Nephron progenitor cell (in vitro differentiated cells): ENCODE measurements around the gene FANCD2OS.
"Not testable (repeated sequence)": the region's sequence is repeated elsewhere in the genome, so short reads cannot be mapped to it uniquely, and the experiment has no call there.

Source experiments
- DNase-seq: peaks from one replicate; pipeline ENCODE4 v3.0.0; 2021
- H3K27ac Mint-ChIP-seq: 2 replicates; pipeline ENCODE4 v1.8.0; 2021; ENCODE audit warnings: mild to moderate bottlenecking, moderate library complexity, mixed read lengths
- H3K27me3 Mint-ChIP-seq: 2 replicates; pipeline ENCODE4 v1.8.0; 2021; ENCODE audit warnings: mild to moderate bottlenecking, low read depth, mixed read lengths; ENCODE audit not compliant: poor library complexity
- H3K36me3 Mint-ChIP-seq: 2 replicates; pipeline ENCODE4 v1.8.0; 2021; ENCODE audit warnings: low read depth, mixed read lengths
- H3K4me1 Mint-ChIP-seq: 2 replicates; pipeline ENCODE4 v1.8.0; 2021; ENCODE audit warnings: mixed read lengths
- H3K4me3 Mint-ChIP-seq: 2 replicates; pipeline ENCODE4 v1.8.0; 2021; ENCODE audit warnings: mild to moderate bottlenecking, moderate library complexity, mixed read lengths
- H3K9me3 Mint-ChIP-seq: 2 replicates; pipeline ENCODE4 v1.8.0; 2021; ENCODE audit warnings: mild to moderate bottlenecking, moderate library complexity, mixed read lengths
- TF ChIP-seq, protein P1 (sequence below): fragments of 200-600 bp; sonication (generic); IDR thresholded peaks from 2 replicates; pipeline ENCODE4 v1.5.0; 2021; ENCODE audit warnings: antibody characterized with exemption

FANCD2OS gene

DNA sequence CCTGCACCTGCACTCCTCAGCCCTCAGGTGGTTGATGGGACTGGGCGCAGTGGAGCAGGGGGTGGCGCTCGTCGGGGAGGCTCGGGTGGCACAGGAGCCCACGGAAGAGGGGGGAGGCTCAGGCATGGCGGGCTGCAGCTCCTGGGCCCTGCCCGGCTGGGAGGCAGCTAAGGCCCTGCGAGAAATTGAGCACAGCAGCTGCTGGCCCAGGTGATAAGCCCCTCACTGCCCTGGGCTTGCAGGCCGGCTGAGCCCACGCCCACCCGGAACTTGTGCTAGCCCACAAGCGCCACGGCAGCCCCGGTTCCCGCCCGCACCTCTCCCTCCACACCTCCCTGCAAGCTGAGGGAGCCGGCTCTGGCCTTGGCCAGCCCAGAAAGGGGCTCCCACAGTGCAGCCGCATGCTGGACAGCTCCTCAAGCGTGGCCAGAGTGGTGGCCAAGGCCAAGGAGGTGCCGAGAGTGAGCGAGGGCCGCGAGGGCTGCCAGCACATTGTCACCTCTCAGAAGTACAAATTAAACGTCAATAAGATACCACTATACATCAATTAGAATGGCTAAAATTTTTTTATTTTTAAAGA lies 28.5 kb upstream of the FANCD2OS start:
- no peak for DNase-seq
- H3K36me3 Mint-ChIP-seq = no peaks in the 10 kb centered on the region
- H3K27me3 Mint-ChIP-seq = peaks cover 19% of the 10 kb centered on the region
- TF ChIP-seq, protein P1, sequence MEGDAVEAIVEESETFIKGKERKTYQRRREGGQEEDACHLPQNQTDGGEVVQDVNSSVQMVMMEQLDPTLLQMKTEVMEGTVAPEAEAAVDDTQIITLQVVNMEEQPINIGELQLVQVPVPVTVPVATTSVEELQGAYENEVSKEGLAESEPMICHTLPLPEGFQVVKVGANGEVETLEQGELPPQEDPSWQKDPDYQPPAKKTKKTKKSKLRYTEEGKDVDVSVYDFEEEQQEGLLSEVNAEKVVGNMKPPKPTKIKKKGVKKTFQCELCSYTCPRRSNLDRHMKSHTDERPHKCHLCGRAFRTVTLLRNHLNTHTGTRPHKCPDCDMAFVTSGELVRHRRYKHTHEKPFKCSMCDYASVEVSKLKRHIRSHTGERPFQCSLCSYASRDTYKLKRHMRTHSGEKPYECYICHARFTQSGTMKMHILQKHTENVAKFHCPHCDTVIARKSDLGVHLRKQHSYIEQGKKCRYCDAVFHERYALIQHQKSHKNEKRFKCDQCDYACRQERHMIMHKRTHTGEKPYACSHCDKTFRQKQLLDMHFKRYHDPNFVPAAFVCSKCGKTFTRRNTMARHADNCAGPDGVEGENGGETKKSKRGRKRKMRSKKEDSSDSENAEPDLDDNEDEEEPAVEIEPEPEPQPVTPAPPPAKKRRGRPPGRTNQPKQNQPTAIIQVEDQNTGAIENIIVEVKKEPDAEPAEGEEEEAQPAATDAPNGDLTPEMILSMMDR = no peak
- no peaks in the 10 kb centered on the region for H3K4me1 Mint-ChIP-seq
- no peak overlapping the region for H3K4me3 Mint-ChIP-seq
- no peaks in the 10 kb centered on the region for H3K9me3 Mint-ChIP-seq
- no peak overlapping the region for H3K27ac Mint-ChIP-seq

DNA sequence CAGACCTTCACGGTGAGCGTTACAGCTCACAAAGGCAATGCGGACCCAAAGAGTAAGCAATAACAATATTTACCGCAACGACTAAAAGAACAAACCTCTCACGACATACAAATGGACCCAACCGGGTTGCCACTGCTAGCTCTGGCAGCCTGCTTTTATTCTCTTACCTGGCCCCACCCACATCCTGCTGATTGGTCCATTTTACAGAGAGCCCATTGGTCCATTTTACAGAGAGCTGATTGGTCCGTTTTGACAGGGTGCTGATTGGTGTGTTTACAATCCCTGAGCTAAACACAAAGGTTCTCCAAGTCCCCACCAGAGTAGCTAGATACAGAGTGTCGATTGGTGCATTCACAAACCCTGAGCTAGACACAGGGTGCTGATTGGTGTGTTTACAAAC lies 27.8 kb upstream of the FANCD2OS start:
- not testable (repeated sequence) for DNase-seq
- H3K27me3 Mint-ChIP-seq = peaks cover 19% of the 10 kb centered on the region

DNA sequence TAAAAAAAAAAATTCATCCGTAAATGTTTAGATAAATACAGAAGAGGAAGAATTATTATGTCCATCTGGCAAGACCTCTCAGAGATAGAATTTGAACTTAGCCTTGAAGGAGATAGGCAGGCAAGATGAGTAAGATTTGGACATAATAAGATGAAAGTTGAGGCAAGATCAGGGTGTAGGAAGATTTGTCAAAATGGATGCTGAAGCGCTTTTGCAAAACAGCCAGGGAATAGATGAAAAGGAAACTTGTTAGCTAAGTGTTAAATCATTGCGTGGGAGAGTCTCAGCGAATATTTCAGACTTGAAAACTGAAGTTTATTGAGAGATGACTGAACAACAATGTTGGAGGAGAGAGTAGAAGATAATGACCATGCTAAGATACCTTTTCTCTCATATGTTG lies 14.7 kb upstream of the FANCD2OS start:
- no peak overlapping the region for H3K4me3 Mint-ChIP-seq
- DNase-seq = no peak
- peaks cover 11% of the 10 kb centered on the region for H3K9me3 Mint-ChIP-seq
- TF ChIP-seq, protein P1 = no peak
- H3K36me3 Mint-ChIP-seq = peaks cover 73% of the 10 kb centered on the region
- H3K27ac Mint-ChIP-seq = no peak overlapping the region
- no peaks in the 10 kb centered on the region for H3K27me3 Mint-ChIP-seq
- peaks cover 5% of the 10 kb centered on the region for H3K4me1 Mint-ChIP-seq

More for the DNA sequence above, 27.8 kb upstream of the FANCD2OS start:
- not testable (repeated sequence) for H3K27ac Mint-ChIP-seq, H3K36me3 Mint-ChIP-seq, H3K9me3 Mint-ChIP-seq, H3K4me3 Mint-ChIP-seq, H3K4me1 Mint-ChIP-seq

GRCh38 chr3:10121064-10121463 lies 13.0 kb upstream of the FANCD2OS start:
- peaks cover 13% of the 10 kb centered on the region for H3K4me1 Mint-ChIP-seq
- H3K27me3 Mint-ChIP-seq = no peaks in the 10 kb centered on the region
- TF ChIP-seq, protein P1 = no peak
- DNase-seq = no peak
- H3K36me3 Mint-ChIP-seq = peaks cover 56% of the 10 kb centered on the region
- no peak overlapping the region for H3K27ac Mint-ChIP-seq
- no peak overlapping the region for H3K4me3 Mint-ChIP-seq
- H3K9me3 Mint-ChIP-seq = peaks cover 11% of the 10 kb centered on the region

DNA sequence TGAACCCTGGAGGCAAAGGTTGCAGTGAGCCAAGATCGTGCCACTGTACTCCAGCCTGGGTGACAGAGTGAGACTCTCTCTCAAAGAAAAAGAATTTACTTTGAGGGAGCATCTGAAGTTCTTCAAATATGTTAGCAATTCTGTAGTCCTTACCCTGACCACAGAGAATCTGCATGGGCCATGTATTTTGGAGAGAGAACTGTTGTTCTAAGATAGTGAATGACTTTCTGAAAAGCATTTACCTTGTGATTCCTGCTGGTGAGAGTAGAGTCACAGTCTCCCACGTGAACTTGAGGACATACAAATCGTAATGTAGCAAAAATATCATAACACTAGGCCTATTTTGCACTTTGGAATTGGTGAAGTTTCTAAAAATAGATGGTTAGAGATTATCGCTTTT lies 11.3 kb upstream of the FANCD2OS start:
- H3K4me3 Mint-ChIP-seq = no peak overlapping the region
- DNase-seq = no peak
- no peaks in the 10 kb centered on the region for H3K27me3 Mint-ChIP-seq
- peaks cover 21% of the 10 kb centered on the region for H3K4me1 Mint-ChIP-seq
- peaks cover 6% of the 10 kb centered on the region for H3K9me3 Mint-ChIP-seq
- TF ChIP-seq, protein P1 = no peak
- peaks cover 42% of the 10 kb centered on the region for H3K36me3 Mint-ChIP-seq
- H3K27ac Mint-ChIP-seq = no peak overlapping the region

GRCh38 chr3:10116928-10117327 lies 8.9 kb upstream of the FANCD2OS start:
- Mint-ChIP-seq H3K27ac (no peak overlapping the region), H3K4me3 (peak overlapping the region; percentile 100), H3K4me1 (peaks cover 21% of the 10 kb centered on the region), H3K9me3 (no peaks in the 10 kb centered on the region), H3K27me3 (peaks cover 1% of the 10 kb centered on the region), H3K36me3 (peaks cover 21% of the 10 kb centered on the region)
- DNase-seq = no peak
- TF ChIP-seq, protein P1 = no peak
